ENCODE data around the gene ZNF222. TPM values are rescaled to one million over a fixed set of nuclear protein-coding genes. Genes with fewer than 3 reads are reported as not detected.

ZNF222 gene
- total and polyA plus RNA-seq, 2 donors = 7.5 to 9.6 TPM

DNA sequence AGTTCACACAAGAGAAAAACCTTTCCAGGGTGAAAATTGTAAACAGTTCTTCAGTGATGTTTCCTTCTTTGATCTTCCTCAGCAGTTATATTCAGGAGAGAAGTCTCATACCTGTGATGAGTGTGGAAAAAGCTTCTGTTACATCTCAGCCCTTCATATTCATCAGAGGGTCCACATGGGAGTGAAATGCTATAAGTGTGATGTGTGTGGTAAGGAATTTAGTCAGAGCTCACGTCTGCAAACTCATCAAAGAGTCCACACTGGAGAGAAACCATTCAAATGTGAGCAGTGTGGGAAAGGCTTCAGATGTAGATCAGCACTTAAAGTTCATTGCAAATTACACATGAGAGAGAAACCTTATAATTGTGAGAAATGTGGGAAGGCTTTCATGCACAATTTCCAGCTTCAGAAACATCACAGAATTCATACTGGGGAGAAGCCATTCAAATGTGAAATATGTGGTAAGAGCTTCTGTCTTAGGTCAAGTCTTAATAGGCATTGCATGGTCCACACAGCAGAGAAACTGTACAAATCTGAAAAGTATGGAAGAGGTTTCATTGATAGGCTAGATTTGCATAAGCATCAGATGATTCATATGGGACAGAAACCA is 6.9 kb downstream of the ZNF222 start:
- no peak for DNase-seq (ENCODE audit: low read depth in 6 of 9, low spot score in 9 of 9)
- H3K4me1 ChIP-seq (ENCODE audit: control insufficient read depth in 2 of 2, insufficient read depth in 2 of 2, low read length in 2 of 2) = no peaks in the 10 kb centered on the region
- peaks cover 23 to 39% of the 10 kb centered on the region in 2 donors for H3K36me3 ChIP-seq (ENCODE audit: control insufficient read depth in 2 of 2, insufficient read depth in 2 of 2, low read length in 1 of 2)
- H3K27ac ChIP-seq (ENCODE audit: low read depth in 1 of 2, low read length in 1 of 2) = no peak overlapping the region
- H3K27me3 ChIP-seq (ENCODE audit: control insufficient read depth in 2 of 2, insufficient read depth in 1 of 2, low read length in 1 of 2) = no peaks in the 10 kb centered on the region
- 92% methylated on average over 1 of the region's 1 CpG for WGBS
- H3K9me3 ChIP-seq (ENCODE audit: control insufficient read depth in 2 of 2, insufficient read depth in 1 of 2, low read length in 1 of 2) = peaks cover 21 to 23% of the 10 kb centered on the region in 2 donors
- H3K4me3 ChIP-seq (ENCODE audit: low read length in 2 of 2) = no peak overlapping the region

DNA sequence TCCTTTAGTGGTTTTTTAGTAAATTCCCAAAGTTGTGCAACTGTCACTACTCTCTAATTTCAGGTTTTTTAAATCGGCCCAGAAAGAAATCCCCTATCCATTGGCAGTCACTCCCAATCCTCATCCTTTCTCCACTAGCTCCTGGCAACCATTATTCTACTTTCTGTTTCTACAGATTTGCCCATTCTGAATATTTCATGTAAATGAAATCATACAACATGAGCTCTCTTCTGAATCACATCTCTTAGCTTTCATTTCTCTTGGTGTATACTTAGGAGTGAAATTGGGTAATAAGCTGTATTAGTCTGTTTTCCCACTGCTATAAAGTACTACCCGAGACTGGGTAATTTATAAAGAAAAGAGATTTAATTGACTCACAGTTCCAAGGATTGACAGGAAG is 17.0 kb downstream of the ZNF222 start:
- Histone ChIP-seq H3K9me3 (ENCODE audit: control insufficient read depth in 2 of 2, insufficient read depth in 1 of 2, low read length in 1 of 2) (no peaks in the 10 kb centered on the region), H3K27me3 (ENCODE audit: control insufficient read depth in 2 of 2, insufficient read depth in 1 of 2, low read length in 1 of 2) (no peaks in the 10 kb centered on the region), H3K4me1 (ENCODE audit: control insufficient read depth in 2 of 2, insufficient read depth in 2 of 2, low read length in 2 of 2) (no peaks in the 10 kb centered on the region), H3K36me3 (ENCODE audit: control insufficient read depth in 2 of 2, insufficient read depth in 2 of 2, low read length in 1 of 2) (no peaks in the 10 kb centered on the region), H3K27ac (ENCODE audit: low read depth in 1 of 2, low read length in 1 of 2) (no peak overlapping the region), H3K4me3 (ENCODE audit: low read length in 2 of 2) (no peak overlapping the region)
- 91% methylated on average over 2 of the region's 2 CpGs for WGBS
- DNase-seq (ENCODE audit: low read depth in 6 of 9, low spot score in 9 of 9) = no peak

DNA sequence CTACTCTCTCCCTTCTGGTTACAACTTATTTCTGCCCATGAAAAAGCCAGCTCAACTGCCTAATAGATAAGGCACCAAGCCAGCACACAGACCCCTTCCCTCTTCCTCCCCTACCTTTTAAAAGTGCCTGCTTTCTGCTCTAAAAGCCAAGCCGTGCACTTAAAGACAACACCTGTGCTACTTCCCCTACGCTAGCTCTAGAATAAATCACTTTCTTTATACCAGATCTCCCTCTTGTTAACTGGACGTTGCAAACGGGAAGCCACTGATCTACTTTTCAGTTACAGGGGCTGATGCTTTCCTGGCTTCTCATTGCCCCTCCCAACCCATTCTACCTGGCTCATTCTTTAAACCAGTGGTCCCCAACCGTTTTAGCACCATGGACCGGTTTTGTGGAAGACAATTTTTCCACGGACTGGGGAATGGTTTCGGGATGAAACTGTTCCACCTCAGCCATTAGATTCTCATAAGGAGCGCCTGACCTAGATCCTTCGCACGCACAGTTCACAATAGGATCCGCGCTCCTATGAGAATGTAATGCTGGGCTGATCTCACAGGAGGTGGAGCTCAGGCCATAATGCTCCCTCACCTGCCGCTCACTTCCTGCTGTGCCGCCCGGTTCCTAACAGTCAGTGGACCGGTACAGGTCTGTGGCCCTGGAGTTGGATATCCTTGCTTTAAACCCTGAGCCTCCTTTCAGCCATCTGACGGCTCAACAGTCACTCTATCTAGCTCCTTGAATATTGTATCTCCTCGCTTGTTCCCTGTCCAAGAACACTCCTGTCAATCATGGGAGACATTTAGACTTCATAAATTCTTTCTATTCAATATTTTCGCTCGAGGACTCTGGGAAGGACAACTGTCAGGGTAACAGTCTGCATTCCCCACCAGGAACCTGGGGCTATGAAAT is 25.8 kb downstream of the ZNF222 start:
- peak in 4 of 9 donors; percentile 6 to 17 (median 10) for DNase-seq (ENCODE audit: low read depth in 6 of 9, low spot score in 9 of 9)
- WGBS = 9% methylated on average over 21 of the region's 21 CpGs

DNA sequence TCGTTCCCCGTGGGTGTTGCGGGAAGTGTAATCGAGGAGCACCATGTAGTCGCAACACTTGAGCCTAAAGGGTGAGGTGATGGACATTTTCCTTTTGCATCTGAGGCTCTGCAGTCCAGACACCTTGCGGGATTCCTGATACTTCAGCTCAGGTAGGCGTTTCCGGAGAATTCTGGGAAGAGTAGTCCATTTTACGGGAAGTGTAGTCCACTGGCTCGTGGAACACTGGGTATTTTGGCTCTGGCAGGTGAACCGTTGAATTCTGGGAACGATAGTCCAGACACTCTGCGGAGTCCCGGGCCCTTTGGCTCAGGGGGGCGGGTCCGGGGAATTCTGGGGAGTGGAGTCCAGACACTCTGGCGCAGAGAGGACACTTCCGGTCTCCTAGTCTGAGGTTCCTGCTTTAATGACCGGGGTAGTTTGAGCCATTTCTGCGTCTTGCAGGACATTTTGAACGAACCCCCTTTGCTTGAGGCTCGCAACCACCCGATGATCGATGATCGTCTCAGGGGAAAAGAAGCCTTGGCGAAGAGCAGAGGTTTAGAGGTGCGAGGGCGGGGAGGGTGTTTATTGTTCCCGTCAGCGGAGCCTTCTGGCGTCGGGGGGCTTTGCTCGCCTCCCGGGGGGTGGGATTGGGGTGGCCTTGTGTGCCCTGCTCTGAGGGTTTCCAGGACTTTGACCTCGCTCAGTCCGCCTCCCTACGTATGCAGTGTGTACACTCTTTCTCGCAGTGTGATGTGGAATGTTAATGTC is 26.6 kb downstream of the ZNF222 start, which contains the start of gene ZNF223:
TSS of gene ZNF223 (plus strand) at position 387 of the 753 bp plus-strand sequence. CDS start 3,141 bp downstream, outside the sequence.
- peak within 1 kb of the TSS; percentile 53 to 58 for H3K4me3 ChIP-seq (ENCODE audit: low read length in 2 of 2)
- WGBS = 2% methylated on average over 38 of the region's 38 CpGs
- peaks cover 0 to 6% of the 10 kb centered on the region in 2 donors for H3K4me1 ChIP-seq (ENCODE audit: control insufficient read depth in 2 of 2, insufficient read depth in 2 of 2, low read length in 2 of 2)
- H3K36me3 ChIP-seq (ENCODE audit: control insufficient read depth in 2 of 2, insufficient read depth in 2 of 2, low read length in 1 of 2) = peaks cover 0 to 4% of the 10 kb centered on the region in 2 donors
- DNase-seq (ENCODE audit: low read depth in 6 of 9, low spot score in 9 of 9) = peak; percentile 44 to 84 (median 60)
- H3K27ac ChIP-seq (ENCODE audit: low read depth in 1 of 2, low read length in 1 of 2) = peak within 1 kb of the TSS in 1 of 2 donors; percentile 38
- peaks cover 0 to 2% of the 10 kb centered on the region in 2 donors for H3K27me3 ChIP-seq (ENCODE audit: control insufficient read depth in 2 of 2, insufficient read depth in 1 of 2, low read length in 1 of 2)
- H3K9me3 ChIP-seq (ENCODE audit: control insufficient read depth in 2 of 2, insufficient read depth in 1 of 2, low read length in 1 of 2) = peaks cover 0 to 3% of the 10 kb centered on the region in 2 donors

More for the DNA sequence above, 25.8 kb downstream of the ZNF222 start:
- Histone ChIP-seq H3K4me3 (ENCODE audit: low read length in 2 of 2) (peak overlapping the region; percentile 53 to 58), H3K36me3 (ENCODE audit: control insufficient read depth in 2 of 2, insufficient read depth in 2 of 2, low read length in 1 of 2) (peaks cover 0 to 4% of the 10 kb centered on the region in 2 donors), H3K27ac (ENCODE audit: low read depth in 1 of 2, low read length in 1 of 2) (peak overlapping the region in 1 of 2 donors; percentile 38), H3K27me3 (ENCODE audit: control insufficient read depth in 2 of 2, insufficient read depth in 1 of 2, low read length in 1 of 2) (peaks cover 0 to 2% of the 10 kb centered on the region in 2 donors), H3K4me1 (ENCODE audit: control insufficient read depth in 2 of 2, insufficient read depth in 2 of 2, low read length in 2 of 2) (peaks cover 0 to 6% of the 10 kb centered on the region in 2 donors), H3K9me3 (ENCODE audit: control insufficient read depth in 2 of 2, insufficient read depth in 1 of 2, low read length in 1 of 2) (peaks cover 0 to 2% of the 10 kb centered on the region in 2 donors)

DNA sequence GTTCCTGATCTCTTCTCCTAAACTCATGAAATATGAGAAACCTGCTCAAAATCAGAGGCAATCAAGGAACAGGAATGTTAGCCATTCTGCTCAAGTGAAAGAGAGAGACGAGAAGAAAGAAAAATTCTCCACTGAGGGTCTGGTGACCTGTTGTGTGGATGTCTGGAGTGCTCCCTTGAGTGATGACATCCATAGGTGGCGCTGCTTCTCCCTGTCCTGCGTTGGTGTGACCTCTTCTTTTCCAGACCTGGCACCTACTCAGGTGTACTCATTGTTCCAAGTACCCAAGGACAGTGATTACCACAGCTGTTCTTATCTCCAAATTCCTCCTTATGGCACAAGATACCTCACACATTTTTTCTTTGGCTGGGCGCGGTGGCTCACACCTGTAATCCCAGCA is 30.7 kb downstream of the ZNF222 start:
- DNase-seq (ENCODE audit: low read depth in 6 of 9, low spot score in 9 of 9) = no peak
- Histone ChIP-seq H3K36me3 (ENCODE audit: control insufficient read depth in 2 of 2, insufficient read depth in 2 of 2, low read length in 1 of 2) (peaks cover 4 to 7% of the 10 kb centered on the region in 2 donors), H3K9me3 (ENCODE audit: control insufficient read depth in 2 of 2, insufficient read depth in 1 of 2, low read length in 1 of 2) (peaks cover 4 to 7% of the 10 kb centered on the region in 2 donors), H3K4me1 (ENCODE audit: control insufficient read depth in 2 of 2, insufficient read depth in 2 of 2, low read length in 2 of 2) (peaks cover 0 to 4% of the 10 kb centered on the region in 2 donors), H3K4me3 (ENCODE audit: low read length in 2 of 2) (no peak overlapping the region), H3K27me3 (ENCODE audit: control insufficient read depth in 2 of 2, insufficient read depth in 1 of 2, low read length in 1 of 2) (no peaks in the 10 kb centered on the region), H3K27ac (ENCODE audit: low read depth in 1 of 2, low read length in 1 of 2) (no peak overlapping the region)
- 99% methylated on average over 5 of the region's 5 CpGs for WGBS

DNA sequence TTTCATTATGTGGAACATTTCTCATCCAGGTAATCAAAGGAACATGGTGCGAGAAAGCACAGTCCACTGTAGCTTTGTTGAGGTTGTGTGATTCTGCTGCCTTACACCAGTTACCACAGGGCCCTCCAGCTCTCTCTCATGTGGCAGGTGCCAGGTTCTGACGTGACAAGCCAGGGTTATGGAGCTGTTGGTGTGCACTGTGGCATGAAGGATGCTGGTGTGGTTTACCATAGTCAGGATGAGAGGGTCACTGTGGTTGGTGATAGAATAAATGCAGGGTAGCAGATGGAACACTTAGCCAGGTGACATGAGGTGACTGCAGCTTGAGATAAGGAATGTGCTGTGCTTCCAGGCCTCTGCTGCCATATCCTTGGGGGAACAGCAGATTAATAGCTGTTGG is 34.0 kb downstream of the ZNF222 start:
- Histone ChIP-seq H3K9me3 (ENCODE audit: control insufficient read depth in 2 of 2, insufficient read depth in 1 of 2, low read length in 1 of 2) (peaks cover 4 to 14% of the 10 kb centered on the region in 2 donors), H3K27me3 (ENCODE audit: control insufficient read depth in 2 of 2, insufficient read depth in 1 of 2, low read length in 1 of 2) (no peaks in the 10 kb centered on the region), H3K4me3 (ENCODE audit: low read length in 2 of 2) (no peak overlapping the region), H3K27ac (ENCODE audit: low read depth in 1 of 2, low read length in 1 of 2) (no peak overlapping the region), H3K4me1 (ENCODE audit: control insufficient read depth in 2 of 2, insufficient read depth in 2 of 2, low read length in 2 of 2) (no peaks in the 10 kb centered on the region), H3K36me3 (ENCODE audit: control insufficient read depth in 2 of 2, insufficient read depth in 2 of 2, low read length in 1 of 2) (peaks cover 7 to 13% of the 10 kb centered on the region in 2 donors)
- 70% methylated on average over 2 of the region's 2 CpGs for WGBS
- no peak for DNase-seq (ENCODE audit: low read depth in 6 of 9, low spot score in 9 of 9)

DNA sequence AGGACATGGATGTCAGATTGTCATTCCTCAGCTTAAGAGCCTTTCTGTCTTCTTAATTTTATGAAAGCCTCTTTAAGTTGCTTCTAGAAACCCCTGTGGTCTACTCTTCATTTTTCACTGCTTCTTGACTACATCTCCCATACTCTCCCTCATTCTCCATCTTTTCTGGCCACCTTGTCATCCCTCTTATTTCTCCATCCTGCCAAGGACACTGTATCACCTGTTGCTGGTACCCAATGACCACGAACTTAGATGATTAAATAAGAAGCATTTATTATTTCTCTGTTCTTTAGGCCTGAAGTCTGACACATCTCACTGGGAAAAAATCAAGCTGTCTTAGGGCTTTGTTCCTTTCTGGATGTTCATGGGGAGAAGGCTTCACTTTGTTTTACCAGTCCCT is 35.9 kb downstream of the ZNF222 start:
- H3K27ac ChIP-seq (ENCODE audit: low read depth in 1 of 2, low read length in 1 of 2) = no peak overlapping the region
- no peak for DNase-seq (ENCODE audit: low read depth in 6 of 9, low spot score in 9 of 9)
- H3K9me3 ChIP-seq (ENCODE audit: control insufficient read depth in 2 of 2, insufficient read depth in 1 of 2, low read length in 1 of 2) = peaks cover 7 to 22% of the 10 kb centered on the region in 2 donors
- H3K4me1 ChIP-seq (ENCODE audit: control insufficient read depth in 2 of 2, insufficient read depth in 2 of 2, low read length in 2 of 2) = no peaks in the 10 kb centered on the region
- H3K36me3 ChIP-seq (ENCODE audit: control insufficient read depth in 2 of 2, insufficient read depth in 2 of 2, low read length in 1 of 2) = peaks cover 7 to 13% of the 10 kb centered on the region in 2 donors
- no peaks in the 10 kb centered on the region for H3K27me3 ChIP-seq (ENCODE audit: control insufficient read depth in 2 of 2, insufficient read depth in 1 of 2, low read length in 1 of 2)
- no peak overlapping the region for H3K4me3 ChIP-seq (ENCODE audit: low read length in 2 of 2)
- WGBS = 98% methylated on average over 1 of the region's 1 CpG

DNA sequence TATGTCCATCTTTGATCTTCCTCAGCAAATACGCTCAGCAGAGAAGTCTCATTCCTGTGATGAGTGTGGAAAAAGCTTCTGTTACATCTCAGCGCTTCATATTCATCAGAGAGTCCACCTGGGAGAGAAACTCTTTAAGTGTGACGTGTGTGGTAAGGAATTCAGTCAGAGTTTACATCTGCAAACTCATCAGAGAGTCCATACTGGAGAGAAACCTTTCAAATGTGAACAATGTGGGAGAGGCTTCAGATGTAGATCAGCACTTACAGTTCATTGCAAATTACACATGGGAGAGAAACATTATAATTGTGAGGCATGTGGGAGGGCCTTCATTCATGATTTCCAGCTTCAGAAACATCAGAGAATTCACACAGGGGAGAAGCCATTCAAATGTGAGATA is 41.1 kb downstream of the ZNF222 start:
- peaks cover under 1% of the 10 kb centered on the region in 2 donors for H3K4me1 ChIP-seq (ENCODE audit: control insufficient read depth in 2 of 2, insufficient read depth in 2 of 2, low read length in 2 of 2)
- 60% methylated on average over 3 of the region's 3 CpGs for WGBS
- H3K27me3 ChIP-seq (ENCODE audit: control insufficient read depth in 2 of 2, insufficient read depth in 1 of 2, low read length in 1 of 2) = no peaks in the 10 kb centered on the region
- H3K27ac ChIP-seq (ENCODE audit: low read depth in 1 of 2, low read length in 1 of 2) = no peak overlapping the region
- peaks cover 11 to 17% of the 10 kb centered on the region in 2 donors for H3K36me3 ChIP-seq (ENCODE audit: control insufficient read depth in 2 of 2, insufficient read depth in 2 of 2, low read length in 1 of 2)
- peaks cover 10 to 18% of the 10 kb centered on the region in 2 donors for H3K9me3 ChIP-seq (ENCODE audit: control insufficient read depth in 2 of 2, insufficient read depth in 1 of 2, low read length in 1 of 2)
- no peak for DNase-seq (ENCODE audit: low read depth in 6 of 9, low spot score in 9 of 9)
- H3K4me3 ChIP-seq (ENCODE audit: low read length in 2 of 2) = no peak overlapping the region
